Measurements from ENCODE around the gene MUC4.
A peak's percentile ranks its signal among the peaks of the same experiment; 100 is the strongest.
"Not testable (repeated sequence)": the region's sequence is repeated elsewhere in the genome, so short reads cannot be mapped to it uniquely, and the experiment has no call there.

MUC4 gene

DNA sequence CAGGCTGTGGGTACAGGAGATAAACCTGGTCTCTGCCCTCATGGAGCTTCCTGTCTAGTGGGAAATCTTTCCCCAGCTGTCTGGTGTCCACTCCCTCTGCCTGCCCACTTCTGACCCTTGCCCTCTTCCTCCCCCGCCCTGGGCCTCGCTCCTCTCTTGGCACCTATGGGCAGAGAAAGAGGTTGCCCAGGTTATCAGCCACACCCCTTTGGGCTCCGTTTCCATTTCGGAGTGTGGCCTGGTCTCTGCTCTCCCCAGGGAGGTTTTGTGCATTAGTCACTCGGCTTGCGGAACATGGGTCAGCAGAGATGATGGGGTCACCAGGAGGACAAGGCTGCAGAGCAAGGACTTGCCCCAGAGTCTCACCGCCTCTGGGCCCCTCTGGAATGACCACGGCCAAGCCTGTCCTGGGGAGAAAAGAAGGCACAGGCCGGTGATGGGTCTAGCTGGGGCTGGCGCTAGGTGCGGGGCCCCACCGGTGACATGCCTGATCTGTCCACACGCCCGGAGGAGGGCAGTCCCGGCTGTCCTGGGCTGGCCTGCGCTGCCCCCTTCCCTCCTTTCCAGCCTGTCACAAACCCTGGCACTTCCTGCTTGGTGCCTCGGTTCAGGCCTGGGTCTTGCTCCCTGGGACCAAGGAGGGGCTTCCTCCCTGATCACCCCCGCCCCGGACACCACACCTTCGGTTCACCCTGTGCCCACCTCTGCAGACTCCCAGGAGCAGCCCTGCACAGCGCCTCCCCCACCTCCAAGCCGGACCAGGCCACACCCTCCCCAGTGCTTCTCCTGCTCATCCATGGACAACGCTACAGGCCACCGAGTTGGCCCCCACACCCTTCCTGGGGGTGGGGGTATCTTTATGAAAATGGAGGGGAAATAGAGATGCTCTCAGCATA is 35.6 kb upstream of the MUC4 start:
- Mint-ChIP-seq H3K36me3 (no peaks in the 10 kb centered on the region), H3K27ac (no peak overlapping the region), H3K4me1 (peaks cover 7% of the 10 kb centered on the region), H3K9me3 (no peaks in the 10 kb centered on the region), H3K4me3 (no peak overlapping the region)
- DNase-seq (ENCODE audit: low spot score in 2 of 2) (no peak), ATAC-seq (no peak)

DNA sequence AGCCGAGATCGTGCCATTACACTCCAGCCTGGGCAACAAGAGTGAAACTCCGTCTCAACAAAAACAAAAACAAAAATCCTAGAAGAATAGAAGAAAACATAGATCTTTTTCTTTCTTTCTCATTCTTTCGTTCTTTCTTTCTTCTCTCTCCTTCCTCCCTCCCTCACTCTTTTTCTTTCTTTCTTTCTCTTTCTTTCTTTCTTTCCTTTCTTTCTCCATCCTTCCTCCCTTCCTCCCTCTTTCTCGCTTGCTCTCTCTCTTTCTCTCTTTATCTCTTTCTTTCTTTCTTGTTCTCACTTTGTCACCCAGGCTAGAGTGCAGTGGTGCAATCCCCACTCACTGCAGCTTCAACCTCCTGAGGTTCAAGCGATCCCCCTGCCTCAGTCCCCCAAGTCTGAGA is 33.8 kb upstream of the MUC4 start:
- no peak for DNase-seq (ENCODE audit: low spot score in 2 of 2)
- Mint-ChIP-seq H3K27ac (peak overlapping the region; percentile 1), H3K4me1 (no peaks in the 10 kb centered on the region), H3K4me3 (no peak overlapping the region), H3K9me3 (no peaks in the 10 kb centered on the region), H3K36me3 (no peaks in the 10 kb centered on the region)
- ATAC-seq, result no peak

DNA sequence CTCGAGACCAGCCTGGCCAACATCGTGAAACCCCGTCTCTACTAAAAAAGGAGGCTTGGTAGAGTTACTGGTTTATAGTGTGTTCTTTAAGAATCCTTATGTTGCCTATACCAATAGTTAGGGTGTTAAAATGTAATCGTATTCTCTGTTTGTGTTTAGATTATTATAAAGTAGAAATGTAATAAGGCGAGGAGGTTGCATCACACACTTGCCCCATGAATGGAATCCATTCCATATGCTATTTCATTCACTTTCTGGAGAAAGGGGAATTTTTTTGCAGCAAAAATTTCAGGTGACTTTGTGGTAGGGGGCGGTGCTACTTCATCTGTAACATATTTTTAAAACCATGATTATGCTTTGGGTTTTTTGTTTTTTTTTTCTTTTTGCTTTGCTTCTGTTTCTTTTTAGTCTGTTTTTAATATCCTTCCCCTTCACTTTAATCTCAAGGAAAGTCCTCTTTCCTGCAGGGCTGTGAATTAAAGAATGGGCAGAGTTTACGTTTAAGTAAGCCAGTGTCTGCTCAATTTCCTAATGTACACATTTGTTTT is 33.0 kb upstream of the MUC4 start:
- H3K36me3 Mint-ChIP-seq, result no peaks in the 10 kb centered on the region
- H3K4me1 Mint-ChIP-seq, result no peaks in the 10 kb centered on the region
- ATAC-seq (no peak), DNase-seq (ENCODE audit: low spot score in 2 of 2) (no peak)
- H3K9me3 Mint-ChIP-seq, result no peaks in the 10 kb centered on the region
- H3K27ac Mint-ChIP-seq, result no peak overlapping the region
- H3K4me3 Mint-ChIP-seq, result no peak overlapping the region

DNA sequence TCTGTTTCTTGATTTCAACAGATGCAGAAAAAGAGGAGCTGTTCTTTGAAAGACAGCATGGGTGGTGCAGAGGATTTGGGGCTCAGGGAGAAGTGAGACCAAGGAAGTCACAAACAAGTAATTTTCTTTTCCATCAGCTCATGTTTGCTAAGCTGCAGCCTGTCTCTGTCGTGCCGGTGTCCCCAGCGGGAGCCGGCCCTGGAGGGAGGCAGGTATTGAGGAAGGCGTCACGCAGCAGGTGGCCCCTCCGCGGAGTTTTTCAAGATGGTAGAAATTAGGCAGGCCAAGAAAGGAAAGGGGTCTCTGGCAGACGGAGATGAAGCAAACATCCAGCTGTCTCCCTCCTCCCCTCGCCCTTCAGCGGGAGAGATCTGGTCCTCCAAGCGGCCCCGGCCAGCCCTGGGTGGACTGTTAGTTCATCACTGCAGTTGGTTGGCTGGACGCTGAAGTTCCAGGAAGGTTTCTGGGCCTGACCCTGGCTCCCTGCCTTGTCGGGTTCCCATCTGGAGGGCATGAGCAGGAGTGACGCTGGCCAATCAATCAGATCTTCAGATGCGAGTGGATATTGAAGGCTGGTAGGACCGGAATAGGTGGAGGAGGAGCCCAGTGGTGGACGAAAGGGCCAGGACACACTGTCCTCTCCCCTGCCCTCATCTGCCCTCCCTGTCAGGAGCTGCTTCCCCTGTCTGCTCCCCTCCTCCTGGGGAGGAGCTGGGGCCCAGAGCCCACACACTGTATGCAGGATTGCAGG is 27.7 kb upstream of the MUC4 start:
- no peak for ATAC-seq
- Mint-ChIP-seq H3K27ac (peak overlapping the region; percentile 39), H3K4me3 (no peak overlapping the region), H3K4me1 (no peaks in the 10 kb centered on the region), H3K9me3 (no peaks in the 10 kb centered on the region), H3K36me3 (no peaks in the 10 kb centered on the region)
- DNase-seq (ENCODE audit: low spot score in 2 of 2), result no peak

DNA sequence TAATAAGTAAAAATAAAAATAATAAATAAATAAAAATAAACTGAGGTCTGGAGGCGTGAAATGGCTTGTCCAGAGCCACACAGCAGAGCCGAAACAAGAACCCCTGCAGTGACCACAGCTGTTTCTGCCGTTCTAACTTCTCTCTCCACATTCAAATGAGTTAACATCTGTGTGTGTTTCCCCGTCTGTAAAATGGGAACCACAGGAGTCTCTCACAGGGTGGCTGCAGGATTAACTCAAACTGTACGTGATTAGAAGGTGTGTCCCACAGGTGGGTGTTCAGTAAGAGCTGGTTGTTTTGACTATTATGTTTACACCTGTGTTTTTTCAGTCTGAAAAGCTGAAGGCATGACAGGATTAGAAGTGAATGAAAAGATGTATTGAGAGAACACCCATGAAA is 27.0 kb upstream of the MUC4 start:
- Mint-ChIP-seq H3K4me3 (no peak overlapping the region), H3K36me3 (no peaks in the 10 kb centered on the region), H3K9me3 (no peaks in the 10 kb centered on the region), H3K27ac (peak overlapping the region; percentile 39), H3K4me1 (no peaks in the 10 kb centered on the region)
- ATAC-seq (no peak), DNase-seq (ENCODE audit: low spot score in 2 of 2) (no peak)

DNA sequence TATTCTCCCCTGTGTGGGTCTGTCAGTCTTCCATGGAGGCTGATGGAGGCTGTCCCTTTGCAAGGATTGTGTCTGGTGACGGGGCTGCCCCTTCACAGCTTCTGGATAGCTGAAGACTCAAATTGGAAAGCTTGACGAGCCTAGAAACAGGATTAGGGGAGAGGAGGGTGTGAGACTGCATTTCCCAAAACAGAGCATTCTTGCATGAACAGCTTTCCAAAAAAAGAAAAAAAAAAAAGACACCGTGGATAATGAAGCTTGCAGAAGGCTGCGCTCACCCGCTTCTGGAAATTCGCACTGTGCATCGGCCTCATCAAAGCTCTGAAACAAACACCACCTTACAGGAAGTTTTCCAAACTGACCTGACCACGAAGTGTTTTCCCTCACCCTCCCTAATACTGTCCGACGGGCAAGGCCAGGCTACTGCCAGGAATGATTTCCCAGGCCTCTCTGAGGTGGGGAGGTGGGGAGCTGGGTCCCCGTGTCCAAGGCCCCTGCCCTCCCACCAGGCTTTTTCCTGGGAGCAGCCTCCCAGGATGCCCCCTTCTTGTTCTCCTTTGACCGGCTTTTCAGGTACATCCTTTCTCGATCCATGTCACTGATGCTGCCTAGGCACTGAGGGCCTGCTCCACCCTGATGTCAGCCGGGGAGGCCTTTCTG is 24.9 kb upstream of the MUC4 start:
- H3K4me3 Mint-ChIP-seq, result no peak overlapping the region
- H3K36me3 Mint-ChIP-seq, result no peaks in the 10 kb centered on the region
- H3K27ac Mint-ChIP-seq, result peak overlapping the region; percentile 58
- ATAC-seq, result no peak
- no peaks in the 10 kb centered on the region for H3K9me3 Mint-ChIP-seq
- no peaks in the 10 kb centered on the region for H3K4me1 Mint-ChIP-seq
- no peak for DNase-seq (ENCODE audit: low spot score in 2 of 2)

DNA sequence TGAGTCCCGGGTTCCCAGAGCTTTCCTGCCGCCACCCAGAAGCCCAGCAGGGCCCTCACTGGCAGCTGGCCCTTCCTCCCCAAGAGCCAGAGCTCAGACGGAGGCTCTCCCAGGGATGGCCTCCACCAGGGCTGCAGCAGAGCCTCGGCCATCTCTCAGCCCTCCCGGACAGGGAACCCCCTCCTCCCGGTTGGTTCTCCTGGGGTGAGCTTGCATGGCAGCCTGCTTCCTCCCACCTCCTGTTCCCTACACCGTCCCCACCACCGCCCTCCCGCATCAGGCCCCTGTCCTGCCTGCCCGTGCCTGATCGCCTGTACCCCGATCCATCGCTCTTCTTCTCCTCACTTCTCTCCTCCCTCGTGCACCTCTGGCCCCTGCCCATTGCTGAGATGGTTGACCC is 24.1 kb upstream of the MUC4 start:
- peak overlapping the region; percentile 58 for H3K27ac Mint-ChIP-seq
- no peak for DNase-seq (ENCODE audit: low spot score in 2 of 2)
- ATAC-seq, result no peak
- H3K9me3 Mint-ChIP-seq, result no peaks in the 10 kb centered on the region
- no peaks in the 10 kb centered on the region for H3K36me3 Mint-ChIP-seq
- H3K4me3 Mint-ChIP-seq, result no peak overlapping the region
- H3K4me1 Mint-ChIP-seq, result no peaks in the 10 kb centered on the region

DNA sequence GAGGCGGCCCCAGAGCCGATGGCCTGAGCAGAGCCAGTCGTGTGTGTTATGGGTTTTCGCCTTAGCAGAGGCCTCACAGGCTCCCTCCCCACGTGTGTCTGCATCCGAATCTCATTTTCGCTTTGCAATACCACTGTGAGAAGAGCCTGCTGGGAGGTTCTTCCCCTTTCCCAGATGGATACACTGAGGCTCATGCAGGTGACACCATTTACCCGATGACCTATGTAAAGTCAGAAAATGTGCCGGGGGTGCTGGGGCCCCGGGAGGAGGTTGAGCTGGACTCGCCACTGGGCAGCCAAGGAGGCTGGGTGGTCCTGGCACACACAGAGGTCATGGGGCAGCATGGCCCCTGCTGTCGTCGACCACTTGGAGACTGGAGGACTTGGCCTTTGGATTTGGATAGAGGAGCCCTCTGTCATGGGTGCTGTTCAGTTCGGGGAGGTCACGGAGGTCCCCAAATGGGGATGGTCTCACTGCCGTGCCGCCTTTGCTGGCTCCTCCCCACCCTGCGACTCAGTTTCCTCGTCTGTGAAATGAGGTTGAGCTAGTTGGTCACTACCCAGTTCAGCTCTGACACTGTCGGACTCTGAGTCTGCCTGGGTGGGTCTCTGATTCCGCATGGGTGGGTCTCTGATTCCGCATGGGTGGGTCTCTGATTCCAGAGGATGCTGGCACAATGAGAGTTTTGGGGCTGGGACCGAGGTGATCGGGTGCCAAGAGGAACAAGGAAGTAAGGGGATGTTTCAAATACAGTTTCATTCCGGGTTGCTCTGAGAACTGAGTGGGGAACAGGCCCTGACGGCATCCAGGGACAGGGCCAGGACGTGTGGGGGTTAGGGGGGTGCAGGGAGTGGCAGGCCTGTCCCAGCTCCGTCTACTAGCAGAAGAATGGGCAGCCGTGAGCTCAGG is 23.2 kb upstream of the MUC4 start:
- ATAC-seq, result no peak
- Mint-ChIP-seq H3K36me3 (no peaks in the 10 kb centered on the region), H3K4me1 (no peaks in the 10 kb centered on the region), H3K4me3 (no peak overlapping the region), H3K9me3 (no peaks in the 10 kb centered on the region), H3K27ac (peak overlapping the region; percentile 50)
- DNase-seq (ENCODE audit: low spot score in 2 of 2), result no peak

DNA sequence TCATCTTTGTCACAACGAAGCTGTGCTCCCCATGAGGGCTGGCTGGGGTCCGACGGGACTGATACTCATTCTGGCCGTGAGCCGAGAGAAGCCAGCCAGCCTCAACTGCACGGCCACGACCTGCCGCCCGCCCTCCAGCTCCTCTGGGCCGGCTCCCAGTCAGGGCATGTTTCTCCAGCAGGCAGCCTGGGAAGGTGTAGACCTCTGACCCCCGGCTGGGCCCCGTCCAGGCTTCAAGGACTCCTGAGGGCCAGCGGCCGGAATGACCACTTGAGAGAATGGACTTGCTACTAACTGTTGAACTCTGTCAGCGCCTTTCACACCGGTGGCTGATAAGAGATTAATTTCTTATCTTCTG is 18.1 kb upstream of the MUC4 start:
- H3K27ac Mint-ChIP-seq, result no peak overlapping the region
- no peaks in the 10 kb centered on the region for H3K9me3 Mint-ChIP-seq
- H3K36me3 Mint-ChIP-seq, result no peaks in the 10 kb centered on the region
- ATAC-seq, result no peak
- DNase-seq (ENCODE audit: low spot score in 2 of 2), result no peak
- no peaks in the 10 kb centered on the region for H3K4me1 Mint-ChIP-seq
- no peak overlapping the region for H3K4me3 Mint-ChIP-seq

DNA sequence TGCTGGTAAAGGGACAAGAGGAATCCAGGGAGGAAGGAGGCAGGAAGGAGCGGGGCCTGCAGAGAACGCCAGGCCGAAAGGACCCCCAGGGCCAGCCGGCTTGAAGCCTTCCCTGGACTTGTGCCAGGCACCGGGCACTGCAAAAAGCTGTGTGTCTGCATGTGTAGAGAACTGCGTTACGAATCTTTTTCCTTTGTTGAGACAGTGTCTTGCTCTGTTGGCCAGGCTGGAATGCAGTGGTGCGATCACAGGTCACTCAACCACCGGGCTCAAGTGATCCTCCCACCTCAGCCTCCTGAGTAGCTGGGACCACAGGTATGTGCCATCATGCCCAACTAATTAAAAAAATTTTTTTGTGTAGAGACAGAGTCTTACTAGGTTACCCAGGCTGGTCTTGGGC is 17.0 kb upstream of the MUC4 start:
- no peak overlapping the region for H3K4me3 Mint-ChIP-seq
- H3K27ac Mint-ChIP-seq, result no peak overlapping the region
- H3K4me1 Mint-ChIP-seq, result no peaks in the 10 kb centered on the region
- DNase-seq (ENCODE audit: low spot score in 2 of 2), result no peak
- H3K36me3 Mint-ChIP-seq, result no peaks in the 10 kb centered on the region
- no peak for ATAC-seq
- H3K9me3 Mint-ChIP-seq, result no peaks in the 10 kb centered on the region

DNA sequence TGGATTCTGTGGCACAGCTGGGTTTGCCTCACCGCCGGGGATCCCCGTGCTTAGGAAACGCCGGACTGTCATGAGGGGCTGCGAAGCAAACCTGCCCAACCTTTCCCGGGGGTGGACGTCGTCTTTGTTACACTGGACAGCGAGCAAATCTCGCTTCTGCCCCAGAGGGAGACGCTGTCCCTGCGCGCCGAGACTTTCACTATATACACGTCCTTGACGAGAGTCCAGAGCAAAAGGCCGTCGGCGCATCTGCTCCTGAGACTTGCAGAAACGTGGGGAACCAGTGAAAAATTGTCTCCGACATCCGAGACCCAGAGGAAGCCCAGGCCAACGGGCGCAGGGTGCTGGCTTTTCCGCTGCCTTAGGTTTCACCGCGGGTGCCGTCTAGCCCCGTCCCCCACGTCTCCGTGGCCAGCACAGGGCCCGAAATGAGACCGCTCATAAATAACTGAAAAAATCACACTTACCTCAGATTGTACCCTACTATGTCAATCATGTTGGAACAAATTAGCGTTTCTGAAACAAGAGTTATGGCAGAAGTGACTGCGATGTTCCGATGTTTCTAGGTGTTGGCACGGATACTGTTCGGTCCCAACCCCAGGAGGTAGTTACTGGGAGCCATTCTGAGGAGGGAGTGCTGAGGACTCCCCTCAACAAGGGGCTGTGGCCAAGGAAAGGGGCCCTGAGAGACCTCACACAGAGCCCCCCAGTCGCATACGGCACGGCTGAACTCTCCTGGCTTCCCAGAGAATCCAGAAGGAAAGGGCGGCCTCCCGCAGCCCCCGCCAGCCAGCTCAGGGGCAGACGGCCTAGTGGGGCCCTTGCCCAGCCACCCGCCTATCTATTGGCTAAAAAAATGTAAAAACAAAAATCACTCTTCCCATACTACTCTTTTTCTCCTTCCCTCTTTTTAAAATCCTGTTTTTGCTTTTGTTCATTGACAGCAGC is 14.4 kb upstream of the MUC4 start:
- ATAC-seq, result no peak
- Mint-ChIP-seq H3K9me3 (no peaks in the 10 kb centered on the region), H3K4me1 (no peaks in the 10 kb centered on the region), H3K36me3 (no peaks in the 10 kb centered on the region), H3K4me3 (no peak overlapping the region), H3K27ac (no peak overlapping the region)
- DNase-seq (ENCODE audit: low spot score in 2 of 2), result no peak

DNA sequence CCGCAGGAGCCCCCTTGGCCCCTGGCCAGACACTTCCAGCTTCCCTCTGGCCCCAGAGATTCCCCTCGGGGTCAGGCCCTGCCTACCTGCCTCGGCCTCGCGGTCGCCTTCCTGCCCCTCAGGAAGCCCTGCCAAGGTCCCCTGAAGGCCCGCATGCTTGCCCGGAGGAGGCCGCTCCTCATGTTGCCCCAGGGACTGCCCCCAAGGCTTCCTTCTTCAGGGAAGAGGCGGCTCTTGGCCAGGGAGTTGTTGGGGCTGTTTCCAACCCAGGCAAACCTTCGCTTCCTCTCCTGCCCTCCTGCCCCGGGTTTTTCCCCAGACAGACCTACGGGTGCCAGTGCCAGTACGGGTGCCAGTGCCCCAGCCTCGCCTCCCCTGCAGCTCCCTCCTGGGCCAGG is 13.5 kb upstream of the MUC4 start:
- Mint-ChIP-seq H3K9me3 (no peaks in the 10 kb centered on the region), H3K4me1 (no peaks in the 10 kb centered on the region), H3K4me3 (no peak overlapping the region), H3K36me3 (no peaks in the 10 kb centered on the region), H3K27ac (no peak overlapping the region)
- no peak for DNase-seq (ENCODE audit: low spot score in 2 of 2)
- no peak for ATAC-seq

DNA sequence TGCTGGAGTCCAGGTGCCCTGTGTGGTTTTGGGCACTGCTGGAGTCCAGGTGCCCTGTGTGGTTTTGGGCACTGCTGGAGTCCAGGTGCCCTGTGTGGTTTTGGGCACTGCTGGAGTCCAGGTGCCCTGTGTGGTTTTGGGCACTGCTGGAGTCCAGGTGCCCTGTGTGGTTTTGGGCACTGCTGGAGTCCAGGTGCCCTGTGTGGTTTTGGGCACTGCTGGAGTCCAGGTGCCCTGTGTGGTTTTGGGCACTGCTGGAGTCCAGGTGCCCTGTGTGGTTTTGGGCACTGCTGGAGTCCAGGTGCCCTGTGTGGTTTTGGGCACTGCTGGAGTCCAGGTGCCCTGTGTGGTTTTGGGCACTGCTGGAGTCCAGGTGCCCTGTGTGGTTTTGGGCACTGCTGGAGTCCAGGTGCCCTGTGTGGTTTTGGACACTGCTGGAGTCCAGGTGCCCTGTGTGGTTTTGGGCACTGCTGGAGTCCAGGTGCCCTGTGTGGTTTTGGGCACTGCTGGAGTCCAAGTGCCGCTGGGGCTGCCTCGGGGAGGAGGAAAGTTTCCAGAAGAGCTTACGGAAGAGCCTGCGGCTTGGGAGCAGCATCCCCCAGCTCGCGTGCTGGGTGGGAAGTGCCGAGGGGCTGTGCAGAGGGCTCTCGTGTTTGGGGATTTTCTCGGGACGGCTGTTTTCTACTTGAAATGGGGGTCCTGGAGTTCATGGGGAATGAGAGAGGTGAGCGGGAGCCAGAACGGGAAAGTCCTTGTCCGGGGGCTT is 12.9 kb upstream of the MUC4 start:
- DNase-seq (ENCODE audit: low spot score in 2 of 2); H3K4me3 Mint-ChIP-seq; H3K27ac Mint-ChIP-seq; H3K4me1 Mint-ChIP-seq; ATAC-seq; H3K9me3 Mint-ChIP-seq; H3K36me3 Mint-ChIP-seq: not testable (repeated sequence)

Measured in stimulated activated effector memory CD8-positive, alpha-beta T cell treated with anti-CD3 and anti-CD28 coated beads, Interleukin-12 subunit alpha, Interleukin-12 subunit beta, amount 100 ng/mL, for 72 hours (primary cell).